GM19324 (cell line): Measurements from ENCODE around the gene RAB27B.
"Not testable (repeated sequence)": the region's sequence is repeated elsewhere in the genome, so short reads cannot be mapped to it uniquely, and the experiment has no call there.

Experiments
- ATAC-seq: cut with Tn5 transposase; IDR thresholded peaks from one replicate; pipeline ENCODE4 v1.9.1; 2021; ENCODE audit warnings: mild to moderate bottlenecking, moderate library complexity; ENCODE audit not compliant: unreplicated experiment, low FRiP score

Gene RAB27B, protein sequence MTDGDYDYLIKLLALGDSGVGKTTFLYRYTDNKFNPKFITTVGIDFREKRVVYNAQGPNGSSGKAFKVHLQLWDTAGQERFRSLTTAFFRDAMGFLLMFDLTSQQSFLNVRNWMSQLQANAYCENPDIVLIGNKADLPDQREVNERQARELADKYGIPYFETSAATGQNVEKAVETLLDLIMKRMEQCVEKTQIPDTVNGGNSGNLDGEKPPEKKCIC

DNA sequence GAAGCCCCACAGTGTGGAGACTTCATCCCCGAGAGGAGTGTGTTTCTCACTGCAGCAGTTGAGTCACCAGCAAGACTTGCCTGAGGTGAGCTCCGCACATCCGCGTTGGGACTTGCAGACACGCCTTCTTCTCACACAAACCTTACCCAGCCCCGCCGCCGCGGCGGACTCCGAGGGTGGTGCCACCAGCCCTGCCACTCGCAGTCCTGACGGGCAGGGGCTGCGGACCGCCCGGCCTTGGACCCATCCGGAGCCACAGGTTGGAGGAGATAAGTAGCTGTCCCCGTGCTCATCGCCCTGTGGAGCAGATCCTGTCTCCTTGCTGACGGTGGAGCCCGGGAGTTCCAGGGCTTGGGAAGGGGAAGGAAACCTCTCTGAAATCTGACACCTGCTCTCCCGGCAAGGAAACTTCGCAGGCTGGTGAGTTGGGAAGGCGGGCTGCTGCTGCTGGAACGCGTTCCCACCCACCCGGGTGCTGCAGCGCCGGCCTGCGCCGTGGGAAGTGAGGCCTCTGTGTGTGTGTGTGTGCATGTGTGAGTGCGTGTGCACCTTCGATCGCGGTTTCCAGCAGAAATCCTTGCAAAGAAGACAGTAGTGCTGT, at the start of gene RAB27B:
Gene RAB27B (plus strand): TSS at position 197 of the 601 bp plus-strand sequence. CDS start 49,109 bp downstream, outside the sequence.
- no peak for ATAC-seq

DNA sequence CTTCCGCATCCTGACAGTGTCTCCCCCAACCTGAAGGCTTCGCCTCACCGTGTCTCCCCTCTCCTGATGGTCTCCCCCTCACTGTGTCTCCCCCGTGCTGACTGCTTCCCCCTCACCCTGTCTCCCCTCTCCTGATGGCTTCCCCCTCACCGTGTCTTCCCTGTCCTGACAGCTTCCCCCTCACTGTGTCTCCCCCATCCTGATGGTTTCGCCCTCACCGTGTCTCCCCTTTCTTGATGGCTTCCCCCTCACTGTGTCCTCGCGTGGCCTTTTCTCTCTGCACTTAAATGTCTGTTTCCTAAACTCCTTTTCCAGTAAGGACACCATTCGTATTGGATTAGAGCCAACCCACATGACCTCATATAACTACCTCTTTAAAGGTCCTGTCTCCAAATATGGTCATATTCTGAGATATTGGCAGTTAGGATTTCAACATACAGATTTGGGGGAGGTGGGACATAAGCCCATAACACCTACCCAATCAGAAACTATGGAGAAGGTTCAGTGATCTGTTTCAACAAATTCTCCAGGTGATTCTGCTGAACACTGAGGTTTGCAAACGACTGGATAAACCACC, 47.9 kb upstream of the RAB27B start:
- no peak for ATAC-seq

DNA sequence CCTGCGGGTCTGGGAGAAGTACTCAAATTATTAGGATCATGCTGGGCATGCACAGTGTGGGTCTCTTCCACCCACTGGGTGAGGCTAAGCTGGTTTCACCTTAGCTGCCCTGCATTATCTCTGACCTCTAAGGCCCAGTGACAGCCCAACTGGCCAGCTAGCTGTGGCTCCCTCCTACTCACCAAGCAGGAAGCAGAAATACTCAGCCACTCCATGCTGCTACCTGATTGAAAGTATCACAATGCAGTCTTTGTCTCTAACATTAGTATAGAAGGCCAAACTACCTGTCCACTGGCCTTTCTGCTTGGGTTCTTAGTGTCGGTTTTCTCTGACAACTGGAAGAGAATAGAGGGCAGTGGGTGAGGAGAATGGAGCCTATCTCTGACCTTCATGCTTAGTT, 47.3 kb upstream of the RAB27B start:
- no peak for ATAC-seq

DNA sequence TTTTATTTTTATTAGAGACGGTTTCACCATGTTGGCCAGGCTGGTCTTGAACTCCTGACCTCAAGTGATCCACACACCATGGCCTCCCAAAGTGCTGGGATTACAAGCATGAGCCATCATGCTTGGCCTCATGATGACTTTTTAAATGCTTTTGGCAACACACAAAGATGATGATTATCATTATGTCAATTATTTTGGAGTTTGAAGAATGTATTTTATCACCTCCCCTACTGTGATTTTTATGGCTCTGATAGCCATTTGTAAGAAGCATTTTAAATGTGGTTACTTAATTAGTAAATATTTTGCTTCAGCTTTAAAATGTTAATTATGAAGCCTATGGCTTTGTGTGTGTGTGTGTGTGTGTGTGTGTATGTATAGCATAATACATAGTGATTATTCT, 45.1 kb upstream of the RAB27B start:
- no peak for ATAC-seq

DNA sequence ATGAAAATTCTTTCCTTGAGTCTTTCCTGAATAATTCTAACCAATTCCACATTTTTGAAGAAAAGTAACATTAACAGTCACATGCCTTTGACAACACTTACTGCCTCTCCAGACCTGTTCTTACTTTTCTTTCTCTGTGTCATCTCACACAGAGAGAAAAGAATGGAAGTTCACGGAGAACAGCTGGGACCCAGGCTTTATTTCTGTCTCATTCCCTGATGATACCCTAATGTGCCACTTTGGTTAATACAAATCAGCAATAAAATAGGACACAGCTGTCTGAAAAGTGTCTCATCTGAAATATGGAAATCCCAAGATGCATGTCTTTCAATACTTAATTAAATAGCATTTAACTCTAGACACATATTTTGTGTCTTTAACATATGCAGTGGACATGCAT, 42.1 kb upstream of the RAB27B start:
- ATAC-seq = no peak

DNA sequence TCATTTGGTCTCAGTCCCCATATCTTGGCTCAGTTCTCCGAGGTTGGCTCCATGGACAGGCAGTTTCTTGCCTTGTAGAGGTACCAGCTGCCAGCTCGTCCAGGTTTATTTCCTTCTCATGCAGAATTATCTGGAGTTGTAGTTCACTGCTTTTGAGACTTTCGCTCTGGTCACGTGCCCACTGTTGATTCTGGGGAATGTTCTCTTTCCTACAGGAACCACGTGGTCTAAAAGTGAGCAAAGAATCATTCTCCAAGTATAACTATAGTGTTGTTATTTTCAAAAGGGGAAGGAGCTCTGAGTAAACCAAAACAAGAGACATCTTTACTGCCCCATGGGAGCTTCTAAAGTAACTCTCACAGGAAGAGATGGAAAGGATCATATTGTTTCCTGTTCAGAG, 41.2 kb upstream of the RAB27B start:
- no peak for ATAC-seq

DNA sequence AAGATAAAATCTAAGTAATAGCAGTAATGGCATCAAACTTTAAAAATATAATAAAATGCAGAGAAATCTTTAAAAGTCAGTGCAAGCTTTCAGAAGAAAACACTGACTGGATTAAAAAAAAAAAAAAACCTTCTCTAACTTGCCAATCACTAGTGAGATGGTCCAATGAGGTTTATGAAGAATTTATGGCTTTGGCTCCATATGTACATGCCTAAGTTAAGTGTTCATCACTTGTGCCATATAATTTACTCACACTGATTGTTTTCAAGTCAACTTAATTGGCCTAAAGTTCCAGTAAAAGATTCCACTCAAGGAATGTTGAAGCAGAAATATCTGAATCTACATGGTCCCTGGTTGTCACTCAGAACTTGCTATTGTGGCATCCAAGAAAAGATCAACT, 40.7 kb upstream of the RAB27B start:
- ATAC-seq = no peak

DNA sequence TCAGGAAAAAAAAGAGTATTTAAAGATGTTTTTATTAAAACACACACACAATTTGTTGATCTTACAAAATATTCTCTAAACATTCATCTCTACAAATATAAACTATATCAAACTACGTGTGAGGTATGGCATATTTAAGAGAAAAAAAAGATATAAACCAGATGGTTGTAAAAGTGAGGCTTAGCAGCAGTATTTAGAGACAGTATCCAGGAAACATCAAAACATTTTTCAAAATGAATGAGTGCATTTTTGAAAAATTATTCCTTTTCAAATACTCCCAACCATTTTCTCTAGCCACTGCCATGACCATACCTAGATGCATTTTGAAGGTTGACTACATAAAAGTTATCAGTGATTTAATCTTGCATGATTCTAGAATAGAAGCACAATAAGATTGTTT, 38.2 kb upstream of the RAB27B start:
- ATAC-seq = no peak

DNA sequence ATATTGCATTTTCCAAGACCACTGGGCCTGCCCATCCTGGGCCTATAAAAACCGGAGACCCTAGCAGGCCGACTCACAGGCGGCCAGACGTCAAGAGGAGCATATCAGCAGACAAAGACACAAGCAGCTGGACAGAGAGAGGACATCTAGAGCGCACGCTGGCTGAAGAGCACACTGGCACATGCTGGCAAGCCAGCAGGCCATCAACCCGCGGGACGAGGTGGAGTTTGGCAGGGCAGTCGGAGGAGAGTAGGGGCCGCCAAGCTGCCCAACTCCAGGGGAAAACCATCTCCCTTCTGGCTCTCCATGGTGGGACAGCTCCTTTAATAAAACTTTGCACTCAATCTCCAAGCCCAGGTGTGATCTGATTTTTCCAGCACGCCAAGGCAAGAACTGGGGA, 36.6 kb upstream of the RAB27B start:
- no peak for ATAC-seq

DNA sequence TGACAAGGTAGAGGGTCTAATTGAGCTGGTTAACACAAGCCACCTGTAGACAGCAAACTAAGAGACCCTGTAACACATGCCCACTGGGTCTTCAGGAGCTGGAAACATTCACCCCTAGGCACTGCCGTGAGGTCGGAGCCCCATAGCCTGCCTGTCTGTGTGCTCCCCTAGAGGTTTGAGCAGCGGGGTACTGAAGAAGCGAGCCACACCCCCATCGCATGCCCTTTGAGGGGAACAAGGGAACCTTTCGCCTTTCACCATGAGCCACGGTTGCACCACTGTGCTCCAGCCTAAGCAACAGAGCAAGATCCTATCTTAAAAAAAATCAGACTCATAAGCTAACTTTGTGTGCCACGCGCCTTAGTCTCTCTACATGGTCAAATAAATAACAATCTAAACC, 36.2 kb upstream of the RAB27B start:
- no peak for ATAC-seq

DNA sequence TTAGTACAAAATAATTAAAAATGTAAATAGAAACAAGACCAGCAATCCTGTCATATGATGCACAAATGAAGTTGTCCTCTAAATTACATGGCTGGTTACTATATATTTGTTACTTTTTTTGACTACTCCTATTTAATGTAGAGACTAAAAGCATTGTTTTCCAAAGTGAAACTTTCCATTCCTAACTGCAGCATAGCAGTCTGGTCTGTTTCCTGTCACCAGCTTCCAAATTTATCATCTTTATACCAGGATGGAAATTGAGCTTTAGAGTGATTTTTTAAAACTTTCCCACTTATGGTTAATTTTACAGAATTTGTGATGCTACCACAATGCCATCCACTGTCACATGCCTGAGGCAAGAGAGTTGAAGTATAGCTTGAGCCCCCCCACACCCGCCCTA, 33.5 kb upstream of the RAB27B start:
- ATAC-seq = no peak

DNA sequence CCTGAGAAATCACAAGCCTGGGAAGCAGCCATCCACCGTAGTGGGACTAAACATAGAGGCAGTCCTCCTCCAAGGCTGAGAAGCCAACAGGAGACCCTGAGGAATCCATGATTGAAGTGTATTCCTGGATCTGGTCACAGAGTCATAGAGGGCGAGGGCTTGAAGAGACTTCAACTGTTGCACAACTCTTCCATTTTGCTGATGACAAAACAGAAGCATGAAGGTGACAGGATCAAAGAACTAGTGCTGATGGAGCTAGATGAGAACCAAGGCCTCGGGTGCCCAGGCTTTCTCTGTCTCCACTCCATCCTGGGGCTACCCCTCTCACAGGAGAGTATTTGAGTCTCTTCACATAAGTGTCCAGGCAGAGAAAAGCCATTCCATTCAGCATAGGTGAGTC, 30.1 kb upstream of the RAB27B start:
- ATAC-seq = no peak

DNA sequence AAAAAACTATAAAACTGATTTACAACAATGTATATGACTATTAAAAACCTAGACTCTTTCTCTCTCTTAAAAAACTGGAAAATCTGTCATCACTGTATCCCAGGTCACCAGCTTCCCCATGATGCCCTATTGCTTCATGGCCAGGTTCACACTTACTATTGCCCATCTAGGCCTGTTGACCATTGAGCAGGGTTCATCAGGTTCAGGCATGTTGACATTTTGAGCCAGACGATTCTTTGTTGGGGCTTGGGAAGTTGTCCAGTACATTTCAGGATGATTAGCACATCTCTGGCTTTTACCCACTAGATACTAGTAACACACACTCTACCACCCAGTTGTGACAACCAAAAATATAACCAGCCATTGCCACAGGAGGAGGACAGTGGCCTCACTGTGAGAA, 26.9 kb upstream of the RAB27B start:
- ATAC-seq = no peak

DNA sequence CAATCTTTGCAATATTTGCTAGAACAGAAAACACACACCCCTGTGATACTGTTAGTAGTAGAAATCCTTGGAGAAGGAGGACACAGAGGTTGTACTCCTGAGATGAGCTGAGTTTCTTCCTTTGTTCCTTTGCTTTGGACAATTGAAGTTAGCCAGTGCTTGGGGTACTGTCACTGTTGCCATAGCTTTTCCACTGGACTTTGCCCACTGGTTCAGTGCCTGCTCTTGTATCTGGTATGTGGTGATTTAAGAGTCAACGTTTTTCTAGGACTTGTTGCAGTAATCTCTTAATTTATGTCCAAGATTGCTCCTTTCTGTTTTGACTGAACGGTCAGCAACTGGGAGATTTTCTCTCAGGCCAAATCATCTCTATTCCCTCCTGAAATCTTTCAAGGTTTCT, 26.1 kb upstream of the RAB27B start:
- no peak for ATAC-seq

DNA sequence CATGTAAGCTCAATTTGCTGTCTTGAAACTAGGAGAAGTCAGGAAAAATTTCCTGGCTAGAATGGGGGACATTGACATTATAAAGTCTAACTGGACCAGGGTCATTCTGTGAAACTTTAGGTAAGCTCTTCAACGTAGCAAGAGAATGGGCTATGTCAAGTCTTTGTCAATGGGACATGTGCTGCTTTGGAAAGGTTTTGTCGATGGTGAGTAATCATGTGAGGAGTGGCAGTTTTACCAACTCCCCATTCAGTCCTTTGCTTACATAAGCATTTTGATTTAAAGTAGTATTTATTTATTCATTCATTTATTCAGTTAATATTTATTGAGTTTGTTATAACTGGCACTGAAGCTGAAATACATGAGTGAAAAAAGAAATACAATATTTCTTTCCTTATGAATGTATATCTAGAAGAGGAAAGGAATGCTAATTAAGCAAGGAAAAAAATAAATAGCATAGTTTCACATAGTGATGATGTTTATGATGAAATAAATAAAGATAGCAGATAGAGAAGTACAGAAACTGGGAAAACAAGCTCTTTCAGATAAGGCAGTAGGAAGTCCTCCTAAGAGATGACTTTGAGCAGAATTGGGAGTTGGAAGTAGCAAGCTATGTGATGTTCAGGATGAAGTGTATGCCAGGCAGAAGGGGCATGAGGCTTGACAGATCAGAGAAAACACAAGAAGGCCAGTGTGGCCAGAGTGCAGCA, 25.4 kb upstream of the RAB27B start:
- no peak for ATAC-seq

DNA sequence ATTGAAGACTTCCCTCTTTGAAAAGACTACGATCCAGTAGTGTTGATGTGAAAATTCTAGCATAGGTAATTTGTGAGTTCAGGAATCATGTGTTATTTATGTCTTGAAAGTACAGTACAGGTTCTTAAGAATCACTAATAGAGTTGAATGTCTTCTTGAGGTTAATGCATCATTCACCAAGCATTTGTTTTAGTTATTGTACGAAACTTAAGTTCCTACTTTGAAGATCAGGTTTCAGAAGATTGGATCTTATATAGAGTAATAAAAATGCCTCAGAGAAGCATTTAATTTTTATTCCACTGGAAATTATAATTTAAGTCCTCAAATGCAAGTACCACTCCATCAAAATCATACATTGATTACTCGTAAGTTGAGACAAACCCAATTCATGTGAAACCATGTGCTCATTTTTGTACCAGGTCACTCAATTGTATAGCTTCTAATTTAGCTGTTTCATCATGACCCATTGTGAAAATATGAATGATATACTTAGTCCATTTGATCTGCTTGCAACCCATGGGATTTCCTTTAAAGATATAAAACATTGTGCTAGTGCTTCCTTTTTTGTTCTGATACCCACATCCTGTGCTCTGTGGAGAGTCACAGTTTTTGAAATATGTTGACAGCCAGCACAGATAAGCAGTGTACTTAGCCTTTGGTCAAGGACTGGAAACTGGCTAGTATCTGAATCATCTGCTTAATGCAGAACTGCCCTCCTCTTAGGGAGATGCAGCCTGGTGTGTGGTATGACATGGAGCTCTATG, 22.5 kb upstream of the RAB27B start:
- ATAC-seq = no peak

DNA sequence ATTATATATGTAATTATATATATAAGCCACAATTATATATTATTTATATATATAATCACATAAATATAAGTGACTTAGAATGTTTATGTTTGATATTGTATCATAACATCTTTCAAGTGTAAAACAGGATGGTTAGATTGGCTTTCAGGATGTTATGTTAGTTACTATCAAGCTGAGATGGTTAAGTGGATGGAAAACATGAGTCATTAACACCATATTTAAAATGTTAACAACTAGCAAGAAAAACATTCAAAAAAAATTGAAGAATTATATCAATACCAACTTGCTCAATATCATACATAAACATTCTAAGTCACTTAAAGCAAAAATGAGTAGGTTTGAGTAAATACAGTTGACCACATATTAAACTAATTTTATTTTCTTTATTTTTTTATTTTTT, 21.8 kb upstream of the RAB27B start:
- ATAC-seq = no peak

DNA sequence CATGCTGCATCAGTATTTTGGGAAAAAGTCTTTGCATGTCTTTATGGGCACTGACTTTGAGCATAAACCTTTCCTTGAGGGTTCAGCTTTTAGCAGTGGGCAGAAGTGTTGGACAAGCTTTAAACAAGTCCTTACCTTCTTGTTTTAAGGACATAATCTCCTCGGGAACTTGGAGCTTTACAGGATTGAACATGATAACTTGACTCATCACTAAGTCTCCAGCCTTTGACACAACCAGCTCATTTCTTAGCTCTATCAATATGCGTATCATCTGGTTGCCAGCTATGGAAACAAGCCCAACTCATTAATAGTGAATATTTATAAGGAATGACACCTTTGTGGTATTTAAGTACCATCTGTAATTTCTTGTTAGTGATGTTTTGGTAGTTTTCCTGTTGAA, 21.0 kb upstream of the RAB27B start:
- no peak for ATAC-seq

DNA sequence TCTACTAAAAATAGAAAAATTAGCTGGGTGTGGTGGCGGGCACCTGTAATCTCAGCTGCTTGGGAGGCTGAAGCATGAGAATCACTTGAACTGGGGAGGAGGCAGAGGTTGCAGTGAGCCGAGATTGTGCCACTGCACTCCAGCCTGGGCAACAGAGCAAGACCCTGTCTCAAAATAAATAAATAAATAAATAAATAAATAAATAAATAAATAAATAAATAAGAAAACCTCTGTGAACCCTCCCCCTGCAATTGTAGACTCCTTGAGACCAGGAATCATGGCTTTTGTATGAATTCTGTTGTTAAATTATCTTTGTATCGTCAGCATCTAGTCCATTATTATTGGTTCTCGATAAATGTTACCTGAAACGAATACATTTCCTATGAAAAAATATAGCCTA, 17.6 kb upstream of the RAB27B start:
- not testable (repeated sequence) for ATAC-seq

DNA sequence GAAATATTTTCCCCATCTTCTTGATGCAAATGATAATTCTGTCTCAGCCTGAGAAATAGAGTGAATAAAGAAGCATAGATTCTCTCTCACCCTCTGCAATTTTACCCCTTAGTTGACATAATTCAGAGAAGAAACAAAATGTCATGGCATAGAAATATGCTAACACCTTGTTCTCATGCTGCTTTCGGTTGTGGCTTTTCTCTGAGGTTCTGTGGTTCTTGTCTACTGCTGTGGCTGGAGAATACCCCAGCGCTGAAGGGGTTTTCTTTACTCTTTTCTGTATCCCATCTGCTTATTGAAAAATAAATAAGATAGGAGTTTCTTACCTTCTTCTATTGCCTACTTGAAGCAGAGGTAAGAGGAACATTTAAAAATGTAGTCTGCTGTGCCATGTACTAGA, 15.4 kb upstream of the RAB27B start:
- no peak for ATAC-seq

DNA sequence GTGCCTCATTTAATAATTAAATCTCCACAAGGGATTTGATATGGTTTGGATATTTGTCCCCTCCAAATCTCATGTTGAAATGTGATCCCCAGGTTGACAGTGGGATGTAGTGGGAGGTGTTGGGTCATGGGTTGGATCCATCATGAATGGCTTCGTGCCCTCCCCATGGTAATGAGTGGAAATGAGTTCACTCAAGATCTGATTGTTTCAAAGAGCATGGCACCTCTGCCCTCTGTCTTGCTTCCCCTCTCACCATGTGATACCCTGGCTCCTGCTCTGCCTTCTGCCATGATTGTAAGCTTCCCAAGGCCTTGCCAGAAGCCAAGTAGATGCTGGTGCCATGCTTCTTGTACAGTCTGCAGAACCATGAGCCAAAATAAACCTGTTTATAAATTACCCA, 15.0 kb upstream of the RAB27B start:
- ATAC-seq = no peak
